GM21515 (cell line): ENCODE data around the gene IFT88.

Experiments used
- ATAC-seq: cut with Tn5 transposase; IDR thresholded peaks from one replicate; pipeline ENCODE4 v1.9.1; 2021; ENCODE audit not compliant: unreplicated experiment

IFT88 gene, protein sequence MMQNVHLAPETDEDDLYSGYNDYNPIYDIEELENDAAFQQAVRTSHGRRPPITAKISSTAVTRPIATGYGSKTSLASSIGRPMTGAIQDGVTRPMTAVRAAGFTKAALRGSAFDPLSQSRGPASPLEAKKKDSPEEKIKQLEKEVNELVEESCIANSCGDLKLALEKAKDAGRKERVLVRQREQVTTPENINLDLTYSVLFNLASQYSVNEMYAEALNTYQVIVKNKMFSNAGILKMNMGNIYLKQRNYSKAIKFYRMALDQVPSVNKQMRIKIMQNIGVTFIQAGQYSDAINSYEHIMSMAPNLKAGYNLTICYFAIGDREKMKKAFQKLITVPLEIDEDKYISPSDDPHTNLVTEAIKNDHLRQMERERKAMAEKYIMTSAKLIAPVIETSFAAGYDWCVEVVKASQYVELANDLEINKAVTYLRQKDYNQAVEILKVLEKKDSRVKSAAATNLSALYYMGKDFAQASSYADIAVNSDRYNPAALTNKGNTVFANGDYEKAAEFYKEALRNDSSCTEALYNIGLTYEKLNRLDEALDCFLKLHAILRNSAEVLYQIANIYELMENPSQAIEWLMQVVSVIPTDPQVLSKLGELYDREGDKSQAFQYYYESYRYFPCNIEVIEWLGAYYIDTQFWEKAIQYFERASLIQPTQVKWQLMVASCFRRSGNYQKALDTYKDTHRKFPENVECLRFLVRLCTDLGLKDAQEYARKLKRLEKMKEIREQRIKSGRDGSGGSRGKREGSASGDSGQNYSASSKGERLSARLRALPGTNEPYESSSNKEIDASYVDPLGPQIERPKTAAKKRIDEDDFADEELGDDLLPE

DNA sequence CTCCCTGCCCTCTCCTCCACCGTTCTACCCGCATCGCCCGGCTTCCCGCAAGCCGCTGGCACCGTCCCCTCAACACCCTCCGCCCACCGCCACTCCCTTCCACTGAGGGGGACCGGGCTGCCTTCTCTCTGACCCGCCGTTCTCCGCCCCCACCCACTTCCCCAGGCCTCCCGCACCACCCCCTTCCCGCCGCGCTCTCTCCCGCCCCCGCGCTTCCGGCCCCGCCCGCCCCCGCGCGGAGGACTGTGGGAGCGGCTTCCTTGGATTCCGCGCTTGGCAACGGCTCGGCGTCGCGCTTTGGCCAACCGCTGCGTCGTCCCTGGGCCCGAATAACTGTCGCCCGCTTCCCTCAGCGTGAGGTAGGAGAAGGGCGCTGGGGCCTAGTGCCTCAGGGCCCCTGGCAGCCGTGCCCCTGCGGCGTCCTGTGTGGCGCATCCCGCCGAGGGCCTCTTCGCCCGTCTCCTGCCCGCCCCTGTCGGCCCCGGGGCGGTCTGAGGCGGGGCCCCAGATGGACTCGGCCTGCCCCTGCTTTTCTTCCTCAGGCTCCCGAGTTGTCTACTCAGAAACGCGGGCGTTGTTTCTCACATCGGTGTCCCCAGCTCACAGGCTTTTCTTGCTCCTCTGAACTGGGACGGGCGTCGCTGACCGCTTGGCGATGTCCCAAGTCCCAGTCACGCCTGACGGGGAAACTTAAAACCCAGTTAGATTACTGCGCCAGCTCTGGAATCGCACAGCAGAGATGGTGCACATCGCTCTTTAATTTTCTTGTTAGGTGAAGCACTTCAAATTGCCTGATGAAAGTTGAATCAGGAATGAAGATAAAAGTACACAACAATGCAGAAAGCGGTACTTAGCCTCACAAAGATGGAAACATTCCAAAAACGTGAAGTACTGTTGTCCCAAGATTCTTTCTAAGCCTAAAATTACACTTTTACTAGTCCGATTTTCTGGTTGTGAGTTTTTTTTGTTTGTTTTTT, at the start of gene IFT88:
TSS of gene IFT88 (plus strand) at position 260 of the 977 bp plus-strand sequence. CDS start 7,229 bp downstream, outside the sequence.
- ATAC-seq, result peak; percentile 82

DNA sequence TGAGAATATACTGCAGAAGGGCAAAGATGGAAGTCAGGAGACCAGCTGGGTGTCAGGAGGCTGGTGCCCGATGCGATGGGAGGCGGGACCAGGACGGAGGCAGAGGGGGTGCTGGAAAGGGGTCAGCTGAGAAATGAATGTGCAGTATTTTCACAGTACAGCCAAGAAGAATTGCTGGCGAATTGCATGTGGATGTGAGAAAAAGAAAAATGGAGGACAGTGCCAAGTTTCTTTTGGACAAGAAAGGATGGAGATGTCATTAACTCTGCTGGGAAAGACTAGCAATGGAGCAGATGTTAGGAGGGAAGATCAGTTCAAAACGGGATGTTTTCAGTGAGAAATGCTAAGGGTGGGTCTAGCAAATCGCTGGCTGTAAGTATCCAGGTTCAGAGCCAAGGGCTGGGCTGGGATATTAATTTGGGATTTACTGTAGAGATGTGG, 48.3 kb upstream of the IFT88 start:
- no peak for ATAC-seq

DNA sequence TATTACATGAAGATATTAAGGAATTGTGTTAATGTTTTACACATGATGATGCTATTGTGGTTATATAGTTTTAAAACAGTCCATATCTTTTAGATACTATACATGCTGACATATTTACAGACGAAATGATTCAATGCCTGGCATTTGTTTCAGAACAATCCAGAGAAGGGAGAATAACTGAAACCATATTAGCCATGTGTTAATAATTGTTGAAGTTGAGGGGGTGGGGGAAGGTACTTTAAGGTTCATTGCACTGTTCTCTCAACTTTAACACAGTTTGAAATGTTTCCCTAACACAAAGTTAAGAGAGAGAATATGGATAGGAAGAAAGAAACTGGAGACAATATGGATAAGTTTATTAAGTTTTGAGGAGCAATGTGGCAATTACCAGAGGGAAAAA, 47.1 kb upstream of the IFT88 start:
- ATAC-seq, result no peak

DNA sequence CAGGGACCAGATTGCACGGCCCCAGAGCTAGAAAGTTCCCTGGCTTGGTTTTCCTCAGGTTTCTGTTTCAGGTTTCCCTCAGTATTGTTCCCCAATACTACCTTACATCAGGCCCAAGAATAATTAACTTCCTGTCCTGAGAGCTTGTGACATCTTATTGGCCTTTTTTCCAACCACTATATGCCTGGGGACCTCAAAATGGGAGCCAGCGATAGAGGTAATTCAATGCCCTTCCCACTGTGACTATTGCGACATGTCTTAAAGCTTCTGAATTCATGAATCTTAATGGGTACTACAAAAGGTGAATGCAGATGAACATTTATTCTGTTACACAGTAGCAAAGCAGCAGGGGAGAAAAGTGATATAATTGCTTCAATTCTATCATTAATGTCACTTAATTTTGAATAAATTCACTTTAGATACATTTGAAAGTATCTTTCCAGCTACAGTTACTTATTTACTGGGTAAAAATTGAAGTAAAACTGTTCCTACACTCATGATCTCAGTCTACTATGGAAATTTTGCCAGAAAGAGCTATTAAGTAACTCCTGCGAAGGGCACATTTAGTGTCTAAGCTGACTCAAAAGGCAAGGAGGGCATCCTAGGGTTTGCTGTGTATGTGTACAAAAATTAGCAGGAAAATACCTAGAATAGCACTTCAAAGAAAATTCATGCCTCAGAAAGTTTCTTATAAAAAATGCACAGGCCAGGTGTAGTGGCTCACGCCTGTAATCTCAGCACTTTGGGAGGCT, 45.4 kb upstream of the IFT88 start:
- no peak for ATAC-seq

DNA sequence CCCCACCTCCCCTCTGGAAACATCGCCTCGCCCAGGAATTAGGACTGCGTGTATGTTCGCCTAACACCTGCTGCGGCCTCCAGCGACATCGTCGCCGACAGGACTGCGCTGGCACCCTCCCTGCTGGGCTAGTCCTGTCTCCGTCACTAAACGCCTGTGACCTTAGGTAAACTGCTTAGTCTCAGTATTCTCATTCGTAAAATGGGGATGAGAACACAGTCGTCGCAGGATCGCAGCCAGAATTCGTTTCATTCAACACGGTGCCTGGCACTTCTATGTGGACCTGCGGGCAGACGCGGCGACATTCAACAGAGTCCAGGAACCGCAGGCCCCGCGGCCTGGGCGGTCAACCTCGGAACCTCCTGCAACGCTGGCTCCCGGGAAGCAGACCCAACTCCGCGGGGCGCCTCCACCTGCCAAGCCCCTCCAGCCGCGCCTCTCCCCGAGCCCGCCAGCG, 41.8 kb upstream of the IFT88 start:
- peak; percentile 18 for ATAC-seq

DNA sequence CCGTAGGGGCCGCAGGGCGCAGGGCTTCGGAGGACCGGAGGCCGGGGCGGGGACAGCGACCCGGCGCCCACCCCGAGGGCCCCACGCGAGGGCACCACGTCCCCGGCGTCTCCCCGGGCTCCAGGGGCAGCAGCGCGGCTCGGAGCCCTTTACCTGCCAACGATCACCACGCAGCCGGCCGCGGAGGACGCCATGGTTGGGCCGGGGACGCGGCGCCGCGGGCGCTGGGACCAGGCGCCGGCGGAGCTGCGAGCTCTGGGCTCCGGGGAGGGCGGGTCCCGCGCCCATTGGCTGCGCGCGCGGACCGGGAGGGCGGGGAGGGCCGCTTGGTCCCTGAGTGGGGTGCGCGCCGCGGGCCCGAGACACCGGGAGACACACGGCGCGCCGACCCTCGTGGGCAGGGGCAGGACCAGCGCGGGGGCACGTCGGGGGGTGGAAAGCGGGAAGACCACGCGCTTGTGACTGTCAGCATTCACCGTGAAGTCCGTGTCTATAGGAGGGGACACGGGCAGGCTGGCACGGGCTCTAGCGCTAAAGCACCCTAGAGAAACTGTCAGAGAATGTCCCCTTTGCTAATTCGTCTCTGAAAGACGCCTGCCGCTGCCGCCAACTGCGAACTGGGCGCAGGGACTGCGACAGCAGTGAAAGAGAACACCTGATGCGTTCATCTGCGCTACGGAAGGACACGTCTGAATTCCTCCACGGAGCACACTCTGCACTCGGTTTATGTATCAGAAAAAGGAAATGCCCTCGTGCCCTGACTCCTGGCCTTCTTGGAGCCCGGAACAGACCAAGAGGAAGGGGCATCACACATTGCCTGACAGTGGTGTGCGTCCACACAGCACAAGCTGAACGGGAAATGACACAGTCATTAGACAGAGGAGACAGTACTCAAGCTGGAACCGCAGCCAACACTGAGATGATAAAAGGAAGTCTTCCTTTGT, 41.1 kb upstream of the IFT88 start, which contains the start of gene CRYL1:
TSS of gene CRYL1 (minus strand) at position 257 of the 944 bp plus-strand sequence. CDS start at position 194, 63 bp downstream.
- peak; percentile 85 for ATAC-seq

DNA sequence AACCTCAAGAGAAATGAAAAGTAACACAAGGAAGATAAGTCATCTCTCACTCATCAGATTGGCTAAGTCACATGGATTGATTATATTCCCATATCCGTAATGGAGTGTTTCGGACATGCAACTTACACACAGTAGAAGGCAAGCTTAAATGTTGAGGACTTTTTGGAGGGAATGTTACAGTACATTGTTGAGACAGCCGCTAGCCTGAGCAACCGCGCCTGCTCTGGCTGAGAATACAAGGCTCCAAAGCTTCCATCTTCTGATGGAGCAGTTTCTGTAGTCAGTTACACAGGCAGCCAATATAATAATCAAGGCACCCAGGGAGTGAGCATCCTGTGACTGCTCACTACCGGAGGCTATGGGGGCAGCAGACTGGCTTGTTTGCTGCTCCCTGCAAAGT, 40.3 kb upstream of the IFT88 start:
- no peak for ATAC-seq

DNA sequence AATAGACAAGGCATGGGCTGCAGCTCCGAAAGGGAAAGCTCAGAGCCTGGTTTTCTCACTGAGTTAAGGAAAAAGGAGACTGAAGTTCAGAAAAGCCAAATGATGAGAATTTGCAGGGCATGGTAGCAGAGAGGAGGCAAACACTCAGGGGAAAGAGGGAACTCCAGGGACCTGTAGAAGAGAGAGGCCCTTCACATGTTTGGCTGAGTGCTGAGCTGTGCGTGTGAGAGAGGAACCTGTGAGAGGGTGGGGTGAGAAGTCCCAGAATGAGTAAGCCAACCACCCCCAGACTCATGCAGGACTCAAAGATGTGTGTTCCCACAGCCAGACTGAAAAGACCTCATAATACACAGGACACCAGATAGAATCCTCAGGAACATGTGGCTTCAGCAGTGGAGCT, 38.5 kb upstream of the IFT88 start:
- ATAC-seq, result no peak

DNA sequence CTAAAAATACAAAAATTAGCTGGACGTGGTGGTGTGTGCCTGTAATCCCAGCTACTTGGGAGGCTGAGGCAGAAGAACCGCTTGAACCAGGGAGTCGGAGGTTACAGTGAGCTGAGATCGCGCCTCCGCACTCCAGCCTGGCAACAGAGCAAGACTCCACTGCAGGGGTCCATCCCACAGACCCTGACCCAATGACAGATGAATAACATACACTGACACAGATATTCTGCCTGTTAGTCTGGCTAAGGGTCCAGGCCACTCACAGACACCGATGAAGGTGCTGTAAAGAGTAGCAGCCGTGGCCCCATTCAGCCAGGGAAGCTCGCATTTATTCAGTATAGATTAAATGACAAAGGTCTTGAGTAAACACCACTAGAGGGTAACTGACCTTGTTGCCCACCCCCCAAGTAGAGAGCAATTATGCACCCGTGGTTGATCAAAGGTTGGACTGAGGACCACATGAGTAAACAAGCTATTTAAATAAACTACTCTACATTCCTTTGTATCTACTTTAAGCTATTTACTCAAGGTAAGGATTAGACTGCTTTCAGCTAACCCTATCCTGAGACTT, 32.8 kb upstream of the IFT88 start:
- no peak for ATAC-seq

DNA sequence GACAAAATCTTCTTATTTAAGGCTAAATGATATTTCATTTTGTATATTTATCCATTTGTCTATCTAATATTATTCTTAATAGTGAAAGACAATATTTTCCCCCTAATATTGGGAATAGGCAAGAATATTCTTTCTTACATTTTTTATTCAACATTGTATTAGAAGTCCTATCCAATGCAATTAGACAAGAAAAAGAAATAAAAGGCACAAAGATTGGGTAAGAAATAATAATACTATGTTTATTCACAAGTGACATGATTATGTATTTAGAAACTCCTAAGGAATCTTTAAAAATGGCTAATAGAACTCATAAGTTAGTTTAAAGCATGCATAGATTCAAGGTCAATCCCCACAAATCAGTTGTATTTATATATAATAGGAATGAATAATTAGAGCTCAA, 30.0 kb upstream of the IFT88 start:
- ATAC-seq, result no peak

DNA sequence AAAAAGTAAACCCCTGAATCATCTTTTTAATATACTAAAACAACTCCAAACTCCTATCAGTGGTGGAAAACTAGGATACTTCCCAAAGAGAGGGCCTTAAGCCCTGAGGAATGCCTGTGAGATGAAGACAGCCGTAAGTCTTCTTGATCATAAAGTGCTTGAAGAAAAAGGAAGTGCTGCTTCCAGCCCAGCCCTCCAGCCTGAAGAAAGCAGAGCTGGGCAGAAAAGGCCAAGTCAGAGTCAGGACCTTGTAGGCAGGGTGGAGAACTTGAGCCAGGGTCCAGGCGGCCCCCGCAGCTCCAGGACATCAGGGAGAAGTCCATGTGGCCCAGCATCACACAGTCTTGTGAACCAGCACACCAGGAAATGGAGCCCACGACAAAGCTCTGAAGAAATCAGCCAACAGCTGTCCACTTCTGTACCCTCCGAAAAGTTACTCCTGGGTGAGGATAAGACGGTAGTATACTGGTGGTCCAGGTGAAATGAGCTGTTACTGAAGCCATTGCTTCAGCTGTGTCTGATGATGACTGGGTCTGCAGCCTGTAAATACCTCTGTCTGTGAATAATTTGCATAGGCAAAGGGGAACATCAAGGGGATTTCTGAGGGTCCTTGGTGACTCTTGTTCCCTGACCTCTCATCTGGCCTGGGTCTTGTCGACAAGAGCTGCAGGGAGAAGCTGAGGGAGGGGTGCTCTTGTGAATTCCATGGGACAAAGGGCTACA, 22.6 kb upstream of the IFT88 start:
- no peak for ATAC-seq

DNA sequence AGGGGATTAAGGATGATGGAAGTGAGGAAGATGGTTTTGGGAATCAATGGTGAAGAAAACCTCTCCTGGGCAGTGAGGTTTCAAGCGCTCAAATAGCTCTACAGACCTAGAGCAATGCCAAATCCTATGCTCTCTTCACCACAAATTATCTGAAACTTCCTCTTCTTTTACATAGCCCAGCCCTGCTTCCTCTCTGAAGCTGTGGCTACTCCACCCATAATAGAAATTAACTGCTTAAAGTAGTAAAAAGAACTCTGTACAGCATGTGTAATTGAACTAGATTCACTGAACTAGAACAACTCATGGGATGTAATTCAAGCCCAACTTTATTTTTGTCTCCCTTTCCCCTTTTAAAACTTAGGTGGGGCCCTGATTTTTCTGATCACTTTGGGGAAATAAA, 20.4 kb upstream of the IFT88 start:
- no peak for ATAC-seq

DNA sequence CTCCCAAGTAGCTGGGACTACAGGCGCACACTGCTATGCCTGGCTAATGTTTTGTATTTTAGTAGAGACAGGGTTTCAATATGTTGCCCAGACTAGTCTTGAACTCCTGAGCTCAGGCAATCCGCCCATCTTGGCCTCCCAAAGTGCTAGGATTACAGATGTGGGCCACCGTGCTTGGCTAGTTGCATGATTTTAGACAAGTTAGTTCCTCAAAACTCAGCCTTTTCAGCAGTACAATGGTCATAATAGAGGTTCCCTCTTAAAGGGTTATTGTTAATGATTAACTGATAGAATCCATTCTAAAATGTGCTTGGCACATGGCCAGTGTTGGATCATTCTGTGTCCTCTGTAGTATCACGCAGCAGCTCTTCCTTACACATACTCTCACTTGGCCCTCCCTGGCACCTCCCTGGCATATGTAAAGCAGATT, 19.5 kb upstream of the IFT88 start:
- ATAC-seq, result no peak

DNA sequence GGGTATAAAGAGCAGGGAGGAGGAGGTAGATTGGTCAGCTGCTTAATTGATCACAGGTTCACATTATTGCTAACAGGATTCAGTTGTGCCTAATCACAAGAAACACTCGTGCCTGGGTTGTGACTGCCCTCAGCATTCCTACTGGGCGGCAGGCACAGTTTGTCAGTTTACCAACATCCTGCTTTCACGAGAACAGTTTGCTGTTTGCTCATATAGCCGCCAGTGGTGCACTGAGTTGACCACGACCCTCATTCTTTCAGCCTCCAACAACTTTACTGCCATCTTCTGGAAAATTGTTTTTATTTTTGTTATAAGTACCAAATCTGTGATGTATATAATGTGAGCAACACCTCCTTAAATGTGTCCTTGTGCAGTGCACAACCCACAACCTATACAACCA, 16.2 kb upstream of the IFT88 start:
- no peak for ATAC-seq

DNA sequence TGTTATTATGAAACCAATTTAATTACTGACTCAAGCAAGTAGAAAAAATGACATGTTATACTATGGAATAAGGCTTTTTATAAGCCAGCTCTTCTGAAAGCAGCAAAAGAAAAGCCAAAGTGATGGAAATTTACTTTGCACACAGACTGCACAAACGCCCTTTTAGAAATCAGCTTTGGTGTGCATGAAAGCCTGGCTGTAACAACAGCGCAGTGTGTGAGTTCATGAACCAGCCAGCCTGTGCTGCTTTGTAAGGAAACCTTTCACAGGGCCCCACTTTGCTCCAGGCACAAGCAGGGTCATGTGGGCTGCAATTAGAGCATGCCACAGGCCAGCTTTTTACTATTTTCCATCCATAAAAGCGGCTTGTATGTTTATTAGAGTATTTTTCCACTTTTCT, 13.6 kb upstream of the IFT88 start:
- ATAC-seq, result no peak

DNA sequence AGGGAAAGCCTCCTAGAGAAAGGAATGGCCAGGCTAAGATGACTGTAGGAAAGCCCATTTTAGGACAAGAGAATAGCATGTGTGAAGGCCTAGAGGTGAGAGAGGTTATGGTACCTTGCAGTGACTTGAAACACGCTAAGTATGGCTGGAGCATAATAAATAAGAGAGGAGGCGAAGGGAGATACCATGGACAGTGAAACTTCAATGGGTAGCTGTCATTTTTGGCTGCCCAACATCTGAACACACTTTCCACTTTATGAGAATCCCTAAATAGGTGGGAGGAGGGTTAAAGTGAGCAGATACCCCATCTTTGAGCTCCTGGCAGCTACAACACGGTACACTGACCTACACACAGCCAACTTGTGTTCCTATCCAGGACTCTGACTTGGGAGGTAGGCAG, 8.0 kb upstream of the IFT88 start:
- no peak for ATAC-seq

DNA sequence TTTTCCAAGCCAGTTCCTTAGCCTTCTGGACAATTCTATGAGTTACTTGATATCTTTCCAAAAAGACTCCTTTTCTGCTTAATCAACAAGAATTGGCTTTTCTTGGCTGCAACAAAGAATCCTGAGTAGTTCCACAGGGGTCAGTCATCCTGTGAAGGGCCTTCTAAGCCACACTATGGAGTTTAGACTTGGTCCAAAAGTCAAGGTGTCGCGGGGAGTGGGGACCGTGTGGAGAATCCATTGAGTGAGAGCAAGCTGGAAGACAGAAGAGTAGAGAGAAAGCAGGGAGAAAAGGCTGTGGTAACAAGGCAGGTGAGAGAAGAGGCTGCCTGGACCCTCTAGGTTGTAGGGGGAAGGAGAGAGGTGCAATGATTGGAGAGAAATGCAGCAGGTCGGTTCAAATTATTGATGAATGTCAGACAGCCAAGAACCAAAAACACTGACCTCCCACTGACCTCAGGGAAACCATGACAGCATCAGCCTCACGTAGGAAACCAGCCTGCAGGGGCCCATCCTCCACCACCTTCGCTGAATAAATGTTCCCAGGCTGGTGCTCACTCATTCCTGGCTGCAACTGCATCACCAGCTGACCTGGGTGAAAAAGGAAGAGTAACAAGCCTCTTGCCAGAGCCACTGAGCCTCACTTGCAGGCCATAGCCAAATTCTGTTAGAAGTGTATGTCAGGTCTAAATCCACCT, 7.1 kb upstream of the IFT88 start:
- no peak for ATAC-seq
